ENCODE results near the gene LRRC27.
"Not testable (repeated sequence)": the region's sequence is repeated elsewhere in the genome, so short reads cannot be mapped to it uniquely, and the experiment has no call there.

LRRC27 gene

DNA sequence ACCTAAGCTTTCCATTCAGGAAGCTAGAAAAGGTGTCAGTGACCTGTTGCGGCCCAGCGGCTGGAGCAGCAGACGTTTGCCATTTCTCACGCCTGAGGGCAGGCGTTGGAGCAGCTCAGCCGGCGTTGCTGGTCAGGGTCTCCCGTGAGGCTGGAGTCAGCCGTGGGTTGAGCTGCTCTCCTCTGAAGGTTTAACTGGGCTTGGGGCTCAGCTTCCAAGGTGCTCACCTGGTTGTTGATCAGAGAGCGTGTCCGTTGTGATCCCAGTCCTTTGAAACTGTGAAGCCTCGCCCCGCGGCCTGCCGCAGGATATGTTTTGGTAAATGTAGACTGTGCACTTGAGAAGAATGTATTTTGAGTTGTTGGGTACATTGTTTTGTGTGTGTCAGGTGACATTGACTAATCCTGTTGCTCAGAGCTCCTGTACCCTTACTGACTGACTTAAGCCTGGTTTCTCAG, 44.4 kb downstream of the LRRC27 start:
- DNase-seq = no peak

DNA sequence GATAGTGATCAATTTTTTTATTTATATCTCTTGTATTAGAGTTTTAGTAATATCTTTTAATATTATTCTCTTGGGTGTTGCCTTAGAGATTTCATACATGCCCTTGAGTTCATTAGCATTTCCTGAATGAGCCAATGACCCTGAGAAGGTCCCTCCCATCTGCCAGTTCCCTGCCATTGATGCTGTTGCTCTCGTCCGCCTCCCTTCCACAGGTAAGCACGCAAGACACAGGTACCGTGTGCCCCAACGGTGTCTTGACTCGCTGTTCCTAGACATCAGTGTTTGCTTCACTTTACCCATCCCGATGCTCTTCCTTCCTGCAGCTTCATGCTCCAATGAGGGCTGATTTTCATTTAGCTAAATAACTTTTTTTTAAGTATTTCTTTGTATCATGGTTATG, 45.3 kb downstream of the LRRC27 start:
- no peak for DNase-seq

DNA sequence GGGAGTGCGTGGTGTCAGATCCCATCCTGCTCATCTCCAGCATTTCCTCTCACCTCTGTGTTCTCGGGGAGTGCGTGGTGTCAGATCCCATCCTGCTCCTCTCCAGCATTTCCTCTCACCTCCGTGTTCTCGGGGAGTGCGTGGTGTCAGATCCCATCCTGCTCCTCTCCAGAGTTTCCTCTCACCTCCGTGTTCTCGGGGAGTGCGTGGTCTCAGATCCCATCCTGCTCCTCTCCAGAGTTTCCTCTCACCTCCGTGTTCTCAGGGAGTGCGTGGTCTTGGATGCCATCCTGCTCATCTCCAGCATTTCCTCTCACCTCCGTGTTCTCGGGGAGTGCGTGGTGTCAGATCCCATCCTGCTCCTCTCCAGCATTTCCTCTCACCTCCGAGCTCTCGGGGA, 47.0 kb downstream of the LRRC27 start:
- not testable (repeated sequence) for DNase-seq

DNA sequence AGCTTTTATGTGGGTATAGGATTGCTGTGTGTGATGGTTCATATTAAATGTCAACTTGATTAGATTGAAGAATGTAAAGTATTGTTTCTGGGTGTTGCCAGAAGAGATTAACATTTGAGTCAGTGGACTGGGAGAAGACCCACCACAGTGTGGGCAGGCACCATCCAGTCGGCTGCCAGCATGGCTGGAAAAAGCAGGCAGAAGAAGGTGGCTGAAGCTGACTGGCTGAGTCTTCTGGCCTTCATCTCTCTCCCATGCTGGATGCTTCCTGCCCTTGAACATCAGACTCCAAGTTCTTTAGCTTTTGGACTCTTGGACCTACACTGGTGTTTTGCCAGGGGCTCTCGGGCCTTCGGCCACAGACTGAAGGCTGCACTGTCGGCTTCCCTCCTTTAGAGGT, 49.0 kb downstream of the LRRC27 start:
- DNase-seq = not testable (repeated sequence)

DNA sequence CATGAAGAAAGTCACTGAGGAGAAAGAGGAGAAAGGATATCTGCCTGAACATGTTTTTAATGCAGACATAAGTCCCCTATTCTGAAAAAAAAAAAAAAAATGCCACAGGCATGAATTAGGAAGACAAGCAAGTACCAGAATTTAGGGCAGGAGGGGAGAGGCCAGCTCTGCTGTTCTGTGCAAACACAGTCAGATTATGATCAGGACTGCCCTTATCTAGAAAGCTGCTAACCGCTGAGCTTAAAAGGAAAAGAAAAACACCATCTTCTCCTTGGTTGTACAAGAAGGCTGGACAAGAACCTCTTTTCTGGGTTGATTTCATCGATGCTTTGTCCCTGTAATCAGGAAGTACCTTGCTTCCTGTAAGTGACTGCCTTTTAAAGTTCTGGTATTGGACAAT, 49.7 kb downstream of the LRRC27 start:
- no peak for DNase-seq

DNA sequence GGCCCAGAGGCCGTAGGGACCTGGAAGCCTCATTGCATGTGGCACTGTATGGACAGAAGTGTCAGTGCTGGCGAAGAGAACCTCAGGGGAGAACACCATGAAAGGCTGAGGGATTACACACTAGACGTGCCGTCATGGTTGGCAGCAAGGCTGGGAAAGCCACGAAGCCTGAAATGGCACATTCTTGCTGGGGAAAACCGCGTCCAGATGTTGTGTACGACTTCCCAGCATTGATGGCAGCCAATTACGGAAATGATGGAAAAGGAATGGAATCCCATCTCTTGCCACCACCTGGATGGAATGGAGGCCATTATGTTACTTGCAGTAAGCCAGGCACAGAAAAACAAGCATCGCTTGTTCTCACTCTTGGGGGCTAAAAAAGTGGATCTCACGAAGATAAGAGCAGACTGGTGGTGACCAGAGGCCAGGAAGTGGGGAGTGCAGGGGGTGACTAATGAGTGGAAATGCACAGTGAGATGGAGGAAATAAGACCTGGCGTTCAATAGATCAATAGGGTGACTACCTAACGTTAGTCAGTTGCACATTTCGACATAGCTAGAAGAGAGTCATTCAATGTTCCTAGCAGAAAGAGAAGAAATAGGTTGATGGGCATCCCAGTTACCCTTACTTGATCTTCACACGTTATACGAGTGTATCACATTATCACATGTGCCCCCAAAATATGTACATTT, 50.4 kb downstream of the LRRC27 start:
- no peak for DNase-seq

DNA sequence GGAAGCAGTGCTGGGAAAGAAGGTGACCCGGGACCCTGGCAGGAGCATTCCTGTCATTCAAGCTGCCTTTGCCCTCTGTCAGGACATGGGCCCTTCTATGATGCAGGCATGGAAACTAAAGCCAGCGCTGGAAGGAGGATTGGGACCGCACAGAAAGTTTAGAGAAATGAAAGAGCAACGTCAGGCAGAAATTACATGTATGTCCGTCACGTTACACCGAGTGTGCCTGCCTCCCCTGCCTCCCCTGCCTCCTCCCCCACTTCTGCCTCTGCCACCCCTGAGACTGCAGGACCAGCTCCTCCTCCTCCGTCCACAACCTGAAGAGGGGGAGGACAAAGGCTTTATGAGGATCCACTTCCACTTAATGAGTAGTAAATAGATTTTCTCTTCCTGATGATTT, 51.1 kb downstream of the LRRC27 start:
- DNase-seq = no peak

DNA sequence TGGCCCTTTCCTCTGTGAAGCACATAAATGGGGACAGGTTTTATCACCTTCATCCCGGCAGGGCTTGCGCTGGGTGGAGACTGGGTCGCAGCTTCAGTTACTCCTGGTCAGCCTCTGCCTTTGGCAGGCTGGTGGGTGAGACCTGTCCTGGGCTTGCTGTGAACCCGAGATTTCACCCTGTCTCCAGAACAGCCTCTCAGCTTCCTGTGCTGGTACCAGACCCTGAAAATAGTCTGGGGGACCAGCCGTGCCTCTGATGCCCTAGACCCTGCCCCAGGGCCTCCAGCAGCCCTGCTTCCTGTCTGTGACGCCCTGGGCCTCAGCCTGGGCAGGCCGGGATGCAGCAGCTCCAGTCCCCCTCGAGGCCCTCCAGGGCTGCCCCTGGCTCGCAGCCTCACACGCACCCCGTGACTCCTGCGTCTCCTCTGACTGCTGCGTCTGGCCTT, 51.8 kb downstream of the LRRC27 start:
- no peak for DNase-seq

DNA sequence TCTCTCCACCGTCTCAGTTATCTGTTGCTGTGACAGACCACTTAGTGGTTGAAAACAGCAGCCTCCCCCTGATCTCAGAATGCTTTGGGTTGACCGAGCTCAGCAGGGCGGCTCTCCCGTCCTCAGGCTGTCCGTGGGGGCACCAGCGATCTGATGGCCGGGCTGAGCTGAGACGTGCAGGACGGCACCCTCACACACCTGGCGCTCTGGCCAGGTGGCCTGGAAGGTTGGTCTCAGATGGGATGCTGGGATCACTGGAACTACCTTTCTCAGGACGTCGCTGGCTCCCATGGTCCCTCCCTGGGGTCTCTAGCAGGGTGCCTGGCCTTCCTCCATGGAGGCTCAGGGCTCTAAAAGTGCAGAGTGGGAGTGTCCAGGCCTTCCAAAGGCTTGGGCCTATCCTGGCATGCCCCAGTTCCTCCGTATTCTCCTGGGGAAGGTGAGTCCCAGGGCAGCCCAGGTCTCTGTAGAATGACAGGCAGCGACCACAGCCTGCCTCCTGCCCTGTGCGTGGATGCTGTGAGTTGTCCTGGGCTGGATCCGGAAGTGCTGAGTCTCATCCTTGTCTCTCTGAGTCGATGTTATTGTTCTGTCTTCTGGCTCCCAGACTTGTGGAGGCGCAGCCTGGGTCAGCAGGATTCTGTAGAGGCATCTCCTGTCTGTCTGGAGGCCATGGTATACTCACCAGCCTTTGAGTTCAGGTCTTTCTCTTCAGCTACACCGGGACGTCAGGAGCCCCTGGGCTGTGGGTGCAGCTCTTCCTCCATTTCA, 52.8 kb downstream of the LRRC27 start:
- DNase-seq = no peak

DNA sequence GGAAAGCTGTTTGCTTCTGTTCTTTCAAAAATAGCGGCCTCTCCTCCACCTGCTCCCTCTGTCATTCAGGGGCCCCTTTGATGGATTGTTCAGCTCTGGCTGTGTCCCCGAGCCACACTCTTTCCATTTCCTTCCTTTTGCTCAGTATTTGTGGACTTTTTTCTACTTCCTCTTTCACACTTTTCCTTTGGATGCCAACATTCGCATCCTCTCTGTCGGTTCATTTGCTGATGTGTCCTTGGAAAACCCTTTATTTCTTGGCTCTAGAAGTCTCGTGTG, 53.3 kb downstream of the LRRC27 start:
- no peak for DNase-seq

DNA sequence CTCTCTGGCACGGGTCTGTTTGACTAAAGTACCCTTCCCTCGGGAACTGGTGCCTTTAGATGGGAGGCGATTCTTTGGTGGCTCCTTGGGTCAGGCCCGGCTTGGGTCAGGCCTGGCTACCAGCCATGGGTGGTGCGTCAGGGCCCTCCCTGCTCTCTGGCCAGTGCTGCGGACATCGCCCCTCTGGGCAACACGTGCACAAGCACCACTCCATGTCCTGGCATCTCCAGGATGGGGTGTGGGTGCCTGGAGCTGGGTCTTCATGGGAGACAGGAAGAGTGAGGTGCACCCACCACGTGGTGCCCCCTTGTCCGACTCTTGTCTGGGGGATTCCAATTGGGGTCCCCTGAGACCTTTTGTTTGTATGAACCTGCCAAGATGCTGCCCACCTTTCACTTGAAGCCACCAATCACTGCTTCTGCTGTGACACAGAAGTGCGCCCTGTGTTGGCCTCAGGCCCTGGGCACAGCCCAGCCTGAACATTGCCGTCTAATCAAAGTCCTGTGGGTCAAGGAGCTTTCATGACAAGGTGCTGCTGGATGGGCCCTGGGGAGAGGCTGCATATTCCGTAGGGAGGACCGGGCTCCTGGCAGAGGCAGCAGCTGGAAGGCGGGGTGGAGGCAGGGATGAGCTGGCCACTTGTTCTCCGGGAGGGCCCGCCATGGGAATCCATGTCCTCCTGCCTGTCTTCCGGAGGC, 53.9 kb downstream of the LRRC27 start:
- DNase-seq = no peak

DNA sequence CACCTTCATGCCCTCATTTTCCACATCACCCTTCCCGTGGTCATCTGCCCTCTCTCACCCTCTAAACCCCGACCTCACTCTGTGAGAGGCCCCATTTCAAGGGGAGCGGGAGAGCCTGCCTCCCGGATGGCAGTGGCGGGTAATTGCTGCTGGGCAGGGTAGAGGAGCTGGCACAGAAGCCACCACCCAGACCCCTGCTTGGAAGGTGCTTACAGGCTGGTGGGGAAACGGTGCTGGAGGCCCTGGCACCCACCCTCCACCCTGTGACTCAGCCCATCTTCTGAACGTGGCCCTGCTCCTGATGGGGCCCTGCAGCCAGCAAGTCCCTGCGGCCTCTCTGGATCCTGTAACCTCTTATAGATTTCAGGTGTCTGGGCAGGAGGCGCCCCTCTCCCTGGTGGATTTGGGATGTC, 54.4 kb downstream of the LRRC27 start:
- no peak for DNase-seq

DNA sequence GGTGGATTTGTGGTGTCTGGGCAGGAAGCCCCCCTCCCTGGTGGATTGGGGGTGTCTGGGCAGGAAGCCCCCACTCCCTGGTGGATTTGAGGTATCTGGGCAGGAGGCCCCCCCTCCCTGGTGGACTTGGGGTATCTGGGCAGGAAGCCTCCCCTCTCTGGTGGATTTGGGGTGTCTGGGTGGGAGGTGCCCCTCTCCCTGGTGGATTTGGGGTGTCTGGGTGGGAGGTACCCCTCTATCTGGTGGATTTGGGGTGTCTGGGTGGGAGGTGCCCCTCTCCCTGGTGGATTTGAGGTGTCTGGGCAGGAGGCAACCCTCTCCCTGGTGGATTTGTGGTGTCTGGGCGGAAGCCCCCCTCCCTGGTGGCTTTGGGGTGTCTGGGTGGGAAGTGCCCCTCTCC, 54.9 kb downstream of the LRRC27 start:
- DNase-seq = not testable (repeated sequence)

DNA sequence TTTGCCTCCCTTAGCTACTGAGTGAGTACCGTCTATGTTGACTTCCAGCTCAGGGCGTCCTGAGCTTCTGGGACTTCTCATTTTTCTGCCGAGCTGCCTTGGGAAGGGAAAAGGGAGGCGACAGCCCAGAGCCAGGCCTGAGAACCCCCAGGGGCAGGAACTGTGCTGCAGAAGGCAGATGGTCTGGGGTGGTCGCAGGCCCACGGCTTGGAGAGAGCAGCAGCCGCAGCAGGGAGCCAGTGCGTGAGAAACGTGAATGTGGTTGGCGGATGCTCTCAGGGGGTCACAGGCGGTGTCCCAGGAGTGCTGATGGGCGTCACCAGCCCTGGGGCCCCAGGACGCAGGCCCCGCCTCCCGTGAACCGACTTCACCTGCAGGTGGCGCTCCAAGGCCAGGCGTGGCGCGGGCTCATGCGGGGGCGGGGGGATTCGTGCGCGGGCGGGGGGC, 55.8 kb downstream of the LRRC27 start:
- peak; percentile 56 for DNase-seq

DNA sequence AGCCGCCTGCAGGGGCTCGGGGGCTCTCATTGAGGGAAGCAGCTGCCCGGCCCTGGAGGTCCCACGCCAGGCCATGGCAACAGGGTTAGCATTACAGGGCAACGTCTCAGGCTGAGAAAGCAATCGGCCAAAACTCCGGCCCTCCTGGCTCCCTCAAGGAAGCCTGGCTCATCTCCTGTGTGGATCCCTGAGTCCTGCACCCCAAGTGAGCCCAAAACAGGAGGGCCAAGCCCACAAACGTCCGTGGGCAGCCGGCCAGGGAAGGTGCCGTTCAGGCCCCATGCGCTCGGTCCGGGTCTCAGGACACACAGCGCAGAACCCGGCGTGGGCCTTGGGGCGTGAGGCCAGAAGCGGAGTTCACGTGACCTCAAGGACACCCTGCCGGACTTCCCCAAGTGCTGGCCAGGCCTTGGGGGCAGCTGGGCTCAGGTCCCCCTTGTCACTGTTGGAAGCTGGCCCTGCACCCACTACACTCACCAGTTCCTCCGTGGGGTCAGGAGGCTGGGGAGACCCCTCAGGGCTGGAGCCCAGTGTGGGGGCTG, 57.0 kb downstream of the LRRC27 start:
- no peak for DNase-seq

DNA sequence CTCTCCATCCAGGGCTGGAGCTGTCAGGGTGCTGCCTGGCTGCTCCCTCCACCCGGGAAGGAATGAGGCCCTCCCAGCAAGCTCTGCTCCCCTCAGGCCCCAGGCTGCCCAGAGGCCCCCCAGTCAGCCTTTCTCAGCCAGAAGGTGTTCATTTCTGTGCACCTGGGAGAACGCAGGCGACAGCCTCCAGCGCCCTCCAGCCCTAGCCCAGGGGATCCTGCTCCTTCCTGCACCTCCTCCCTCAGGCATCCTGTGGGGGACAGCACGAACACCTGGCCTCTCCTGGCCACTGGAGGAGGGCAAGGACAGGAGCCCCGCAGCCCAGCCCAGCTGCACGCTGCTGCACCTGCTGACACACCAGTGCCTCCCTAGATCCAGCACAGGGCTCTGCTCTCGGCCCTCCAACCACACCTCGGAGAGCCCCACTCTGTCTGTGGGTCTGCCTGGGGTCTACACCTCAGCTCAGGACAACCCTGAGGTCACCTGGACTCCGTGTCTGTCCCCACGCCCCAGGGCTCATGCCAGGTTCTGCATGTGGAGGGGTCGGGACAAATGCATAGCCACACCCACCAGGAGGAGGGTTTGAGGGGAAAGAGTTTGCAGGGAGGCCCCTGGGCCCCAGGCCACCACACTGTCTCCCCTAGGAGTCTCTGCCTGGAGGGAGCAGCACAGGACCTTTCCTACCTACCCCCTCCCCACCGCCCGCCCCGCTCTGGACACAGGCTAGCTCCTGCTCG, 57.6 kb downstream of the LRRC27 start:
- DNase-seq = no peak

DNA sequence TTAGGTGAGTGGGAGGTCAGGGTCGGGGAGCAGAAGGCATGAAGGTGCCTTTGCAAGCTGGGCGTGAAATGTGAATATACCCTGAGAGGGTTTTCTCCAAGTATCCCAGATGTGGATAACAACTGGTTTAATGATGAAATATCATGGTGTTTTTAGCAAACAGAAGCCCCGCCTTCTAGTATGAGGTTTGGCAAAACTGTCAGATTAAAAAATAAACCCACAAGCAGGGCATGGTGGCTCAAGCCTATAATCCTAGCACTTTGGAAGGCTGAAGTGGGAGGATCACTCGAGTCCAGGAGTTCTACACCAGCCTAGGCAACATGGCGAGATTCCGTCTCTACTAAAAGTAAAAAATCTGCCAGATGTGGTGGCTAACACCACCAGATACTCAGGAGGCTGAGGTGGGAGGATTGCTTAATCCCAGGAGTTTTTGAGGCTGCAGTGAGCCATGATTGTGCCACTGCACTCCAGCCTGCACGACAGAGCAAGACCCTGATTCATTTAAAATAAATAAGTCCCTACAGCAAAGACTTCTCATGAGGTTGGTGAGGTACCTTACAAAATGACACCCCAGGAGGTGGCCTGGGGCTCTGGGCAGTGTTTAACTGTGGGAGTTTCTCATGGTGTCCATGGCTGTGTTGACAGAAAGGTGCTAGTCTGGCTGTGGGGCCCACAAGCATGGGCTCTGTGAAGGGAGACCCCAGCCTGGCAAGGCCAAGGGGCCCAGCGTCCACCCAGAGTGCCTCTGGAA, 58.4 kb downstream of the LRRC27 start:
- DNase-seq = no peak

DNA sequence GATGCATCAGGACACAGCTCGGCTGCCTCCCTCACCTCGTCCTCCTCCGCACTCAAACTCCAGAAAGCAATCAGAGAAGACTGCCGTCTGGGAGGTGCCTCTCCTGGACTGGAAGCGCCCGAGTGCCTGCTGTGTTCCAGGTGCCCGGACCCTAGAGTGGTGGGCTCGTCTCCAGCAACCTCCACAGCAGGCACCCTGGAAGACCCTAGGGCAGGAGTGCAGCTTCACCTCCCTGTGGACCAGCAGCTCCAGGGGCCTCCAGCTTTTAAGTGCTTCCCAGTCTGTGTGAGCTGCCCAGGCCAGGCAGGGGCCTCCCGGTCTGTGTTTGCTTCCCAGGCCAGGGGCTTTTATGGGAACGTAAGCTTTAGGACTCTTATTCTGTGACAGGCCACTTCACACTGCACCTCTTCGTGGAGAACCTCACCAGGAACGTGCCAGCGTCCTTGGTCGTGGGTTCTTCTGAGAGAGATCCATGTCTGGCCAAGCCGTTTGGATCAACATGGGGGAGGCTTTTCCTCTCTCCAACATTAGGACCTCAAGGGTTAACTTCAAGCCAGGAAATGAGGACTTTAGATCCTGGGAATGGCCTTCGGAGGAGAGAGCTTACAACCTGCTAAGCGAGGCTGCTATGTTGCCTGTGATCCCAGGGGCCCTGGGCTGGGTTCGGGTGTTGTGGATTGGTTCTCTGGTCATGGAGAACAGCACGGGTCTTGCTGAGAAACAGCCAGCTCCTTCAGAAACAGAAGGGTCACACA, 59.1 kb downstream of the LRRC27 start:
- DNase-seq = no peak

DNA sequence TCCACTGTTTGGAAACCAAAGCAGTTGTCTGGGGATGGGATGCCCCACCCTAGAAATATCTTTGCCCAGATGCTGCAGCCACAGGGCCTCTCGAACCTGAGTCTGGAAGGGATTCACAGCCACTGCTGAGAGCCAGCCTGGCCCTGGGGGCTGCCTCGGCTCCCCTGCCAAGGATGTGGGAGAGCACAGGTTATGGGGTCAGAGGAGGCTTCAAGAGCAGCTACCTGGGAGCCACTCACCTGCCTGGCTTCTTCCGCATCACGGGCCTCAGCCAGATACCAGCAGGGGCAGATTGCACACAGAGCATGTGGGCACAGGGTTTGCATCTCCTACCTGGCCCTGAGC, 59.7 kb downstream of the LRRC27 start:
- DNase-seq = no peak

DNA sequence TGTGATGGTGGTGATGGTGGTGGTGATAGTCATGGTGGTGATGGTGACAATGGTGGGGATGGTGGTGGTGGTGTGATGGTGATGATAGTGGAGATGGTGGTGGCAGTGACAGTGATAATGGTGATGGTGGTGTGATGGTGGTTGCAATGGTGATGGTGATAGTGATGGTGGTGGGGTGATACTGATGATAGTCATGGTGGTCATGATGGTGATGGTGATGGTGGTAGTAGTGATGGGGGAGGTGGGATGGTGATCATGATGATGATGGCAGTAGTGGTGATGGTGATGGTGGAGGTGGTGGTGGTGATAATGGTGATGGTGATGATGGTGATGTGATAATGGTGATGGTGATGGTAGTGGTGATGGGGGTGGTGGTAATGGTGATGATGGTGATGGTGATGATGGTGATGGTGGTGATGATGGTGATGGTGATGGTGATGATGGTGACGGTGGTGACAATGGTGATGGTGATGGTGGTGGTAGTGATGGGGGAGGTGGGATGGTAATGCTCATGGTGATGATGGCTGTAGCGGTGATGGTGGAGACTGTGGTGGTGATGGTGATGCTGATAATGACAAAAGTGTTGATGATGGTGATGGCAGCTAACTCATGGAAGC, 60.3 kb downstream of the LRRC27 start:
- DNase-seq = no peak
